PC-9 (cell line): ENCODE measurements around the gene GLB1L2. TPM values are rescaled to one million over a fixed set of nuclear protein-coding genes. Genes with fewer than 3 reads are reported as not detected.

Source experiments
- BruUV-seq: library from RNA; stranded (reverse); fragments of 400-500 nt; replicated peaks from 2 replicates; lab custom pipeline; 2021; lab: Mats Ljungman, UMichigan
- CTCF ChIA-PET: fragments of 300-600 bp; sonication (Branson Sonifier 250); formaldehyde crosslinking; loops from one replicate; lab custom pipeline; 2022; ENCODE audit warnings: antibody characterized with exemption; lab: Charles Lee
- POLR2A ChIA-PET: fragments of 300-600 bp; sonication (Branson Sonifier 250); formaldehyde crosslinking; loops from one replicate; lab custom pipeline; 2022; ENCODE audit warnings: antibody characterized with exemption; ENCODE audit not compliant: unreplicated experiment; lab: Charles Lee
- DNase-seq, 2 experiments: peaks; one replicate each; pipeline versions ENCODE4 v3.0.0 to v3.0.0-alpha.2; 2015 to 2022; ENCODE audit warnings: mixed read lengths in 1 of 2
- H2AFZ ChIP-seq: fragments of 200-600 bp; sonication (generic); 2 replicates; pipeline ENCODE4 v1.8.1; 2017; ENCODE audit warnings: antibody characterized with exemption
- H3F3A ChIP-seq: fragments of 200-600 bp; sonication (generic); 2 replicates; pipeline ENCODE4 v1.8.1; 2017; ENCODE audit warnings: antibody characterized with exemption, mild to moderate bottlenecking, low read depth; ENCODE audit not compliant: insufficient read depth
- H3K27ac ChIP-seq: fragments of 200-600 bp; sonication (generic); 2 replicates; pipeline ENCODE4 v1.6.1; 2016; ENCODE audit warnings: mixed run types
- H3K27me3 ChIP-seq: fragments of 200-600 bp; sonication (generic); 2 replicates; pipeline ENCODE4 v1.6.1; 2016; ENCODE audit warnings: low read depth, mixed run types; ENCODE audit not compliant: insufficient read depth
- H3K36me3 ChIP-seq: fragments of 200-600 bp; sonication (generic); 2 replicates; pipeline ENCODE4 v1.6.1; 2016; ENCODE audit warnings: low read depth, mixed run types
- H3K4me1 ChIP-seq: fragments of 200-600 bp; sonication (generic); replicated peaks from 2 replicates; pipeline ENCODE4 v1.6.1; 2016; ENCODE audit warnings: mixed run types; ENCODE audit not compliant: insufficient read depth
- H3K4me2 ChIP-seq: fragments of 200-600 bp; sonication (generic); 2 replicates; pipeline ENCODE4 v1.6.1; 2017; ENCODE audit warnings: mixed run types
- H3K4me3 ChIP-seq: fragments of 200-600 bp; sonication (generic); 2 replicates; pipeline ENCODE4 v1.6.1; 2016; ENCODE audit warnings: mixed run types
- H3K79me2 ChIP-seq: fragments of 200-600 bp; sonication (generic); 2 replicates; pipeline ENCODE4 v1.6.1; 2017; ENCODE audit warnings: low read depth, mixed run types
- H3K9me2 ChIP-seq: fragments of 200-600 bp; sonication (generic); 2 replicates; pipeline ENCODE4 v1.8.1; 2017; ENCODE audit warnings: mild to moderate bottlenecking; ENCODE audit not compliant: insufficient read depth
- H3K9me3 ChIP-seq: fragments of 200-600 bp; sonication (generic); 2 replicates; pipeline ENCODE4 v1.8.1; 2016; ENCODE audit warnings: low read depth; ENCODE audit not compliant: insufficient read depth
- H4K20me1 ChIP-seq: fragments of 200-600 bp; sonication (generic); 2 replicates; pipeline ENCODE4 v1.8.1; 2017; ENCODE audit not compliant: insufficient read depth
- CTCF ChIP-seq: fragments of 200-600 bp; sonication (generic); conservative IDR thresholded peaks from 2 replicates; pipeline ENCODE4 v1.6.1; 2017; ENCODE audit warnings: mixed run types, antibody characterized with exemption, mild to moderate bottlenecking, moderate library complexity
- EZH2 ChIP-seq: fragments of 200-600 bp; sonication (generic); IDR thresholded peaks from 2 replicates; pipeline ENCODE4 v1.8.0; 2017; ENCODE audit warnings: antibody characterized with exemption, low read depth
- intact Hi-C: fragments of 100-400 bp; cut with micrococcal nuclease; formaldehyde crosslinking; loops from one replicate; pipeline ENCODE4 v1.10.0; 2022; ENCODE audit not compliant: unreplicated experiment
- total RNA-seq: library from RNA; stranded (reverse); gene quantifications from 2 replicates; pipeline ENCODE4 v1.2.3, GENCODE V29; 2021

The GLB1L2 gene
- total RNA-seq, 1 experiment from 2014 or later = 32.2 TPM

- TF ChIP-seq EZH2 (no peak), CTCF (no peak)
- no peaks in the 10 kb centered on the region for H3K9me2 ChIP-seq
- ChIA-PET CTCF (no interaction called here), POLR2A (no interaction called here)
- no peaks in the 10 kb centered on the region for H4K20me1 ChIP-seq
- no peaks in the 10 kb centered on the region for H3K36me3 ChIP-seq
- no peak overlapping the region for H3K4me2 ChIP-seq
- H3K79me2 ChIP-seq = no peaks in the 10 kb centered on the region
- no peak for DNase-seq
- H3K4me1 ChIP-seq = no peaks in the 10 kb centered on the region
- no peaks in the 10 kb centered on the region for H3K9me3 ChIP-seq
- H3K27ac ChIP-seq = no peak overlapping the region
- no TSS peak for BruUV-seq
- intact Hi-C loops = no loop called here
- H2AFZ ChIP-seq = no peak overlapping the region
- H3K4me3 ChIP-seq = no peak overlapping the region
- no peaks in the 10 kb centered on the region for H3F3A ChIP-seq
- H3K27me3 ChIP-seq = peaks cover 63% of the 10 kb centered on the region
Measured at GRCh38 chr11:134385774-134386565, 54.2 kb downstream of the GLB1L2 start.

- H3K79me2 ChIP-seq = no peaks in the 10 kb centered on the region
- H3F3A ChIP-seq = no peaks in the 10 kb centered on the region
- no peak overlapping the region for H3K4me3 ChIP-seq
- no peaks in the 10 kb centered on the region for H4K20me1 ChIP-seq
- ChIA-PET CTCF (no interaction called here), POLR2A (no interaction called here)
- no peaks in the 10 kb centered on the region for H3K36me3 ChIP-seq
- no peaks in the 10 kb centered on the region for H3K4me1 ChIP-seq
- no peaks in the 10 kb centered on the region for H3K9me3 ChIP-seq
- BruUV-seq = no TSS peak
- TF ChIP-seq EZH2 (no peak), CTCF (no peak)
- H3K27ac ChIP-seq = no peak overlapping the region
- DNase-seq = no peak
- intact Hi-C loops = no loop called here
- peaks cover 72% of the 10 kb centered on the region for H3K27me3 ChIP-seq
- no peak overlapping the region for H3K4me2 ChIP-seq
- no peak overlapping the region for H2AFZ ChIP-seq
- no peaks in the 10 kb centered on the region for H3K9me2 ChIP-seq
Measured at GRCh38 chr11:134386945-134387344, 55.2 kb downstream of the GLB1L2 start.

- Histone ChIP-seq H4K20me1 (no peaks in the 10 kb centered on the region), H3K9me2 (no peaks in the 10 kb centered on the region), H2AFZ (no peak overlapping the region), H3K4me1 (no peaks in the 10 kb centered on the region), H3F3A (no peaks in the 10 kb centered on the region), H3K27ac (no peak overlapping the region), H3K9me3 (no peaks in the 10 kb centered on the region), H3K36me3 (no peaks in the 10 kb centered on the region), H3K27me3 (peaks cover 77% of the 10 kb centered on the region), H3K4me3 (no peak overlapping the region), H3K79me2 (no peaks in the 10 kb centered on the region), H3K4me2 (no peak overlapping the region)
- CTCF ChIA-PET = no interaction called here
- BruUV-seq = no TSS peak
- no peak for DNase-seq
- intact Hi-C loops = no loop called here
- TF ChIP-seq EZH2 (no peak), CTCF (no peak)
- POLR2A ChIA-PET = no interaction called here
Measured at GRCh38 chr11:134387501-134387900, 55.7 kb downstream of the GLB1L2 start.
